Peyer's patch (tissue), 4 donors: ENCODE measurements around the gene TRAF5. TPM values are rescaled to one million over a fixed set of nuclear protein-coding genes. Genes with fewer than 3 reads are reported as not detected.

ENCODE experiments used
- DNase-seq, 3 donors: peaks; one replicate each; pipeline ENCODE4 v3.0.0-alpha.2; 2017 to 2019
- H3K27ac ChIP-seq, 4 donors: fragments of 200-600 bp; sonication (generic); one replicate each; pipeline ENCODE4 v1.5.1; 2016 to 2019
- H3K27me3 ChIP-seq, 2 donors: fragments of 200-600 bp; sonication (generic); one replicate each; pipeline ENCODE4 v1.5.1; 2019
- H3K36me3 ChIP-seq, 3 donors: fragments of 200-600 bp; sonication (generic); one replicate each; pipeline ENCODE4 v1.5.1; 2016 to 2019
- H3K4me1 ChIP-seq, 4 donors: fragments of 200-600 bp; sonication (generic); one replicate each; pipeline ENCODE4 v1.5.1; 2016 to 2019
- H3K4me3 ChIP-seq, 4 donors: fragments of 200-600 bp; sonication (generic); 1 replicate in 3 of 4; 2 replicates in 1 of 4; pipeline ENCODE4 v1.5.1; 2016 to 2019; ENCODE audit warnings: mild to moderate bottlenecking in 1 of 4
- H3K9me3 ChIP-seq, 4 donors: fragments of 200-600 bp; sonication (generic); one replicate each; pipeline ENCODE4 v1.5.1; 2016 to 2019; ENCODE audit warnings: mild to moderate bottlenecking in 1 of 4
- CTCF ChIP-seq, 6 experiments: fragments of 450-650 bp in 4 of 6; fragments of 200-600 bp in 2 of 6; sonication (generic) in 1 of 6; IDR thresholded peaks; one replicate each; pipeline ENCODE4 v1.5.1; 2017 to 2019; ENCODE audit warnings: antibody characterized with exemption in 6 of 6, mild to moderate bottlenecking in 3 of 6, moderate library complexity in 1 of 6
- POLR2A ChIP-seq, 2 donors: fragments of 450-650 bp; IDR thresholded peaks; one replicate each; pipeline ENCODE4 v1.5.1; 2017; ENCODE audit warnings: antibody characterized with exemption in 2 of 2, mild to moderate bottlenecking in 2 of 2, moderate library complexity in 2 of 2
- total RNA-seq, 4 donors: library from RNA; depleted of rRNA; stranded (reverse); fragments of >200 nt; gene quantifications; one replicate each; pipeline ENCODE4 v1.1.0, GENCODE V29; 2016

Gene TRAF5
- total RNA-seq, 4 donors from 2014 or later, result 10.9 to 98.2 (median 24.9) TPM

GRCh38 chr1:211376807-211377470 lies 50.3 kb downstream of the TRAF5 start:
- Histone ChIP-seq H3K36me3 (peaks cover 0 to 20% (median 0%) of the 10 kb centered on the region in 3 donors), H3K4me3 (no peak overlapping the region), H3K27me3 (no peaks in the 10 kb centered on the region), H3K27ac (no peak overlapping the region), H3K9me3 (no peaks in the 10 kb centered on the region), H3K4me1 (no peaks in the 10 kb centered on the region)
- no peak for DNase-seq
- TF ChIP-seq POLR2A (IDR thresholded peaks at IDR 0.05), result no peak
- no peak for TF ChIP-seq CTCF (IDR thresholded peaks at IDR 0.05)

DNA sequence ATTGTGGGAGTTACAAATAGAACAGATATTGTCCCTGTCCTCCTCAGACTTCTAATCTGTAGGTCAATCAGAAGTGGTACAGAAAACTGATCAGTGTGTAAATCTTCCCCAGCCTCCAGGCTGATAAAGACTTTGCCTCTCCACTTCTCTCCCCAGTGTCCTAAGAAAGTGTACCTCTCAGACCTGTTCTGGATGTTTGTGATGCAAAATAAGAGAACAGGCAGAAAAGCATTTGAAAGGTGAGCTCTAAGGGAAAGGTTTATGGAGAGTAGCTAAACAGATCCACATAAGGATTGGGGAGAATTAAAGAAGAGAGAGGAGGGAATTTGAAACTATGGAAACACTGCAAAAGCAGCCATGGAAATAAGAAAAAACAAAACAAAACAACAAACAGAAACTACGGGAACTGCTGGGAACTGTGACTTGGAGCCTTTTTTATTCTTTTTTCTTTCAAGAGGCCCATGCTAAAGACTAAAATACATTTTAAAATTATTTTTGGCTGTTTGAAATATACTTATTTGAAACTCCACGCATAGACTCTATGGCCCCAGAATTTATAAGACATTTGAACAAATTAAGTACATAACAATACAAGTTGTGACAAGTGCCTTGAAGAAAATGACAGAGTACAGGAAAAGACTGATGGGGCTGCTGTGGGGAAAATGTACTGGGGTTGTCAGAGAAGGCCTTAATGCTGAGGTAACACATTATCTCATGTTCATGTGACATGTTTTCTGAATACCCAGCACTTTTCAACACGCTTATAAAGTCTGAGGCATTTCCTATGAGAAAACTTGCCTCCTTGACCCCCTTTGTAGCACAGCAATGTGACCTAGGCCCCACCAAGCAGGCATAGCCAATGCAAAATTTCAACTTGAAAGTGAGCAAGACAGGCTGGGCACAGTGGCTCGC lies 51.2 kb downstream of the TRAF5 start:
- H3K9me3 ChIP-seq, result no peaks in the 10 kb centered on the region
- no peaks in the 10 kb centered on the region for H3K4me1 ChIP-seq
- peaks cover 0 to 16% (median 0%) of the 10 kb centered on the region in 3 donors for H3K36me3 ChIP-seq
- DNase-seq, result no peak
- no peak overlapping the region for H3K4me3 ChIP-seq
- no peak for TF ChIP-seq CTCF (IDR thresholded peaks at IDR 0.05)
- TF ChIP-seq POLR2A (IDR thresholded peaks at IDR 0.05), result no peak
- peak overlapping the region in 2 of 4 donors; percentile 16 for H3K27ac ChIP-seq
- H3K27me3 ChIP-seq, result no peaks in the 10 kb centered on the region

DNA sequence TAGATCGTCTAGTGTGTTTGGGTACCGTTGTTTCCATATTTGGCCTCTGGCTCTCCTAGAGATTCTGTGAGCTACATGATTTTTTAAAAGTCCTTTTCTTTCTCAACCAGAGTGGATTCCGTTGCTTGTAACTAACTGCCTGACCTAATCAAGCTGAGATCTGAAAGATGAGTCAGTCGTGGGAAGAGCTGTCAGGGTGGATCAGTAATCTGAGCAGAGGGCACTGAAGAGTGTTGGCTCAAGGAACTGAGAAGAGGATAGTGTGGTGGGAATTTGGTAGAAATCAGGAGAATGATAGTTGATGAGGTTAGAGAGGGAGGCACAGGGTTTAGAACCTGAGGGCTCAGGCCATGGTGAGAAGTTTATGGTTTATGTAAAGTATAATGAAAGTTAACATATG lies 52.2 kb downstream of the TRAF5 start:
- Histone ChIP-seq H3K27me3 (no peaks in the 10 kb centered on the region), H3K9me3 (no peaks in the 10 kb centered on the region), H3K4me3 (no peak overlapping the region), H3K36me3 (peaks cover 0 to 14% (median 0%) of the 10 kb centered on the region in 3 donors), H3K27ac (peak overlapping the region in 1 of 4 donors; percentile 8), H3K4me1 (peaks cover 0 to 3% (median 0%) of the 10 kb centered on the region in 4 donors)
- no peak for TF ChIP-seq CTCF (IDR thresholded peaks at IDR 0.05)
- TF ChIP-seq POLR2A (IDR thresholded peaks at IDR 0.05), result no peak
- DNase-seq, result no peak

GRCh38 chr1:211379446-211379845 lies 52.8 kb downstream of the TRAF5 start:
- Histone ChIP-seq H3K9me3 (no peaks in the 10 kb centered on the region), H3K4me1 (peaks cover 0 to 3% (median 0%) of the 10 kb centered on the region in 4 donors), H3K4me3 (no peak overlapping the region), H3K36me3 (peaks cover 0 to 8% (median 0%) of the 10 kb centered on the region in 3 donors), H3K27ac (no peak overlapping the region), H3K27me3 (no peaks in the 10 kb centered on the region)
- TF ChIP-seq POLR2A (IDR thresholded peaks at IDR 0.05) (no peak), CTCF (IDR thresholded peaks at IDR 0.05) (no peak)
- no peak for DNase-seq

DNA sequence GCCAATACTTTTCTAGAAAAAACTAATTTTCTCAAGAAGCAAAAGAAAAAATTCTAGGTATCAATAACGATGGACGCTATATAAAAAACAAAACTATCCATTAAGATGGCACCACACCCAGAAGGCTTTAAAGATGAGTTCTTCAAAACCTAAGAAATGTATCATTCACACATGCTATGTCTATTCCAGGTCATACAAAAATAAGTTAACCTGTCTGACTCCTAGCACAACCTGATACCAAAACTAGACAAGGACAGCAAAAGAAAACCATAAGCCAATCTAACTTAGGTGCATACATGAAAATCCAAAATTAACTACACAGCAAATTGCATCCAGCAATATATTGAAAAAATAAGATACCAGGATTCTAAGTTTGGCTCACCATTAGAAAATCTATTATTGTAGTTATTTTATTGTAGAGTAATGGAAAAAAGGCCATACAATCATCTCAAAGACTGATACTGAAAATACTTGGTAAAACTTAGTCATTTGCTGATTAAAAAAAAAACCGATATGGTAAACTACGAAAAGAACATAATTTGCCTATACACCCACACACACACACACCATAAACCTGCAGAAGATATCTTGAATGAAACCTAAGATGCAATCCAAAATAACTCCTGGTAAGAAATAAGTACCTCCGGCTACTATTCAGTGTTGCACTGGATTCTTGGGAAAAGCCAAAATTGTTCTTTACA lies 55.0 kb downstream of the TRAF5 start:
- Histone ChIP-seq H3K4me1 (peaks cover 0 to 3% (median 0%) of the 10 kb centered on the region in 4 donors), H3K9me3 (no peaks in the 10 kb centered on the region), H3K4me3 (peak overlapping the region in 3 of 4 donors; percentile 48 to 80 (median 62)), H3K27me3 (no peaks in the 10 kb centered on the region), H3K36me3 (no peaks in the 10 kb centered on the region), H3K27ac (peak overlapping the region in 1 of 4 donors; percentile 91)
- no peak for DNase-seq
- no peak for TF ChIP-seq POLR2A (IDR thresholded peaks at IDR 0.05)
- no peak for TF ChIP-seq CTCF (IDR thresholded peaks at IDR 0.05)
